CD4-positive, alpha-beta T cell (primary cell): ENCODE results near the gene C1QTNF9. TPM values are rescaled to one million over a fixed set of nuclear protein-coding genes. Genes with fewer than 3 reads are reported as not detected.
A peak's percentile ranks its signal among the peaks of the same experiment; 100 is the strongest.

Experiments used
- ATAC-seq: fragments of 200-7000 bp; cut with Tn5 transposase; one replicate; pipeline ENCODE4 v1.10.0; 2022; ENCODE audit warnings: mild to moderate bottlenecking; ENCODE audit not compliant: poor library complexity
- CTCF ChIA-PET: fragments of 350-600 bp; sonication (Branson Sonifier 250); formaldehyde crosslinking; loops from one replicate; lab custom pipeline; 2021; ENCODE audit warnings: antibody characterized with exemption, inconsistent platforms; lab: Charles Lee
- POLR2A ChIA-PET: fragments of 350-600 bp; sonication (Branson Sonifier 250); formaldehyde crosslinking; loops from one replicate; lab custom pipeline; 2021; ENCODE audit warnings: antibody characterized with exemption, inconsistent platforms; lab: Charles Lee
- DNase-seq, 14 experiments: peaks; one replicate each; pipeline ENCODE4 v3.0.0-alpha.2; 2013 to 2020; ENCODE audit warnings: mixed read lengths in 2 of 14
- H3K27ac ChIP-seq, 2 donors: one replicate each; pipeline versions ENCODE4 v1.5.1 to v1.7.0; 2013; ENCODE audit warnings: low read length in 2 of 2, low read depth in 1 of 2, mild to moderate bottlenecking in 1 of 2
- H3K27me3 ChIP-seq, 2 experiments: 1 replicate in 1 of 2; 2 replicates in 1 of 2; pipeline versions ENCODE4 v1.6.1 to v1.7.0; 2013; ENCODE audit warnings: low read length in 2 of 2, control low read depth in 1 of 2, mild to moderate bottlenecking in 1 of 2, moderate library complexity in 1 of 2; ENCODE audit not compliant: insufficient read depth in 2 of 2, control insufficient read depth in 1 of 2
- H3K36me3 ChIP-seq: one replicate; pipeline ENCODE4 v1.6.1; 2013; ENCODE audit warnings: low read length, control low read depth; ENCODE audit not compliant: insufficient read depth
- H3K4me1 ChIP-seq: one replicate; pipeline ENCODE4 v1.6.1; 2013; ENCODE audit warnings: low read length, control low read depth; ENCODE audit not compliant: insufficient read depth
- H3K4me3 ChIP-seq: one replicate; pipeline ENCODE4 v1.5.1; 2013; ENCODE audit warnings: mild to moderate bottlenecking, low read length, moderate library complexity
- H3K9me3 ChIP-seq, 2 experiments: 1 replicate in 1 of 2; 2 replicates in 1 of 2; pipeline versions ENCODE4 v1.6.1 to v1.7.0; 2013; ENCODE audit warnings: low read length in 2 of 2, mild to moderate bottlenecking in 2 of 2, control low read depth in 1 of 2, moderate library complexity in 1 of 2; ENCODE audit not compliant: control insufficient read depth in 1 of 2, insufficient read depth in 1 of 2
- H3K27ac Mint-ChIP-seq: one replicate; pipeline ENCODE4 v1.8.0; 2020; ENCODE audit warnings: mixed read lengths
- H3K27me3 Mint-ChIP-seq: one replicate; pipeline ENCODE4 v1.8.0; 2021; ENCODE audit warnings: mixed read lengths
- H3K36me3 Mint-ChIP-seq: one replicate; pipeline ENCODE4 v1.8.0; 2021; ENCODE audit warnings: low read depth, mixed read lengths
- H3K4me1 Mint-ChIP-seq: one replicate; pipeline ENCODE4 v1.8.0; 2021; ENCODE audit warnings: low read depth, mixed read lengths
- H3K4me3 Mint-ChIP-seq: one replicate; pipeline ENCODE4 v1.8.0; 2020; ENCODE audit warnings: mild to moderate bottlenecking, mixed read lengths
- H3K9me3 Mint-ChIP-seq: one replicate; pipeline ENCODE4 v1.8.0; 2020; ENCODE audit warnings: mixed read lengths
- CTCF ChIP-seq: fragments of 200-600 bp; IDR thresholded peaks from one replicate; pipeline ENCODE4 v1.8.0; 2022; ENCODE audit warnings: antibody characterized with exemption, mild to moderate bottlenecking
- intact Hi-C, 2 experiments: fragments of 100-400 bp; cut with DNase I in 1 of 2; cut with micrococcal nuclease in 1 of 2; formaldehyde crosslinking; loops; one replicate each; pipeline versions ENCODE4 v1.15.1 to v1.9.0; 2023 to 2025; cut with DNase I, micrococcal nuclease
- total RNA-seq, 174 experiments: library from RNA in 2 of 174; stranded (reverse) in 2 of 174; gene quantifications; one replicate each; pipeline ENCODE4 v1.2.3 and lab custom pipeline; 2021 to 2026

C1QTNF9 gene
- total RNA-seq, 2 experiments from 2014 or later = not detected

- ATAC-seq = no peak
- peaks cover 67% of the 10 kb centered on the region for H3K36me3 Mint-ChIP-seq
- peaks cover 60% of the 10 kb centered on the region for H3K36me3 ChIP-seq
- H3K9me3 Mint-ChIP-seq = no peaks in the 10 kb centered on the region
- H3K4me1 Mint-ChIP-seq = peaks cover 93% of the 10 kb centered on the region
- peak overlapping the region; percentile 97 for H3K27ac Mint-ChIP-seq
- intact Hi-C loops = loop anchor here (10.0 kb wide), 2 partner anchors 45 to 1005 kb away; partner anchors contain the start of gene MTMR6 (in 1 of the 2)
- H3K4me3 ChIP-seq = no peak overlapping the region
- TF ChIP-seq CTCF = no peak
- no peaks in the 10 kb centered on the region for H3K9me3 ChIP-seq
- H3K4me3 Mint-ChIP-seq = no peak overlapping the region
- H3K27me3 ChIP-seq = no peaks in the 10 kb centered on the region
- peak in 2 of 14 experiments; percentile 41 to 53 for DNase-seq
- H3K27me3 Mint-ChIP-seq = no peaks in the 10 kb centered on the region
- H3K27ac ChIP-seq = no peak overlapping the region
- ChIA-PET CTCF (interaction anchor here (0.6 to 1.2 kb wide), 4 partner anchors 8 to 15 kb away, joined by 3 to 4 read pairs (median 3); no protein-coding TSS in a partner anchor), POLR2A (interaction anchor here (1.1 to 2.8 kb wide), 2 partner anchors 15 to 51 kb away, joined by 3 to 7 read pairs; no protein-coding TSS in a partner anchor)
- H3K4me1 ChIP-seq = peaks cover 79% of the 10 kb centered on the region
These were observed 29.9 kb upstream of the C1QTNF9 start for GRCh38 chr13:24279327-24280110.

GRCh38 chr13:24280720-24281119, 28.7 kb upstream of the C1QTNF9 start:
- Mint-ChIP-seq H3K27me3 (no peaks in the 10 kb centered on the region), H3K4me1 (peaks cover 81% of the 10 kb centered on the region), H3K36me3 (peaks cover 76% of the 10 kb centered on the region), H3K9me3 (no peaks in the 10 kb centered on the region), H3K4me3 (no peak overlapping the region), H3K27ac (peak overlapping the region; percentile 97)
- CTCF ChIA-PET = interaction anchor here (1.0 kb wide), 1 partner anchor 46 kb away, joined by 3 read pairs; no protein-coding TSS in a partner anchor
- H3K27ac ChIP-seq = no peak overlapping the region
- POLR2A ChIA-PET = interaction anchor here (1.1 to 3.1 kb wide), 3 partner anchors 10 to 17 kb away, joined by 3 to 13 read pairs (median 7); no protein-coding TSS in a partner anchor
- no peak overlapping the region for H3K4me3 ChIP-seq
- peaks cover 71% of the 10 kb centered on the region for H3K36me3 ChIP-seq
- H3K4me1 ChIP-seq = peaks cover 67% of the 10 kb centered on the region
- intact Hi-C loops = loop anchor here in 1 of 2 experiments (10.0 kb wide), 1 partner anchor 46 kb away; no protein-coding TSS in a partner anchor
- TF ChIP-seq CTCF = no peak
- ATAC-seq = no peak
- H3K27me3 ChIP-seq = no peaks in the 10 kb centered on the region
- DNase-seq = peak in 2 of 14 experiments; percentile 31 to 58
- H3K9me3 ChIP-seq = no peaks in the 10 kb centered on the region

GRCh38 chr13:24281188-24282008, 28.0 kb upstream of the C1QTNF9 start:
- no peak for DNase-seq
- Histone ChIP-seq H3K27ac (peak overlapping the region in 1 of 2 donors; percentile 21), H3K27me3 (no peaks in the 10 kb centered on the region), H3K36me3 (peaks cover 77% of the 10 kb centered on the region), H3K4me1 (peaks cover 63% of the 10 kb centered on the region), H3K9me3 (no peaks in the 10 kb centered on the region), H3K4me3 (no peak overlapping the region)
- CTCF ChIA-PET = interaction anchor here (1.0 to 1.1 kb wide), 2 partner anchors 24 to 47 kb away, joined by 3 to 4 read pairs; no protein-coding TSS in a partner anchor
- intact Hi-C loops = loop anchor here in 1 of 2 experiments (10.0 kb wide), 1 partner anchor 47 kb away; no protein-coding TSS in a partner anchor
- no peak for ATAC-seq
- Mint-ChIP-seq H3K27me3 (no peaks in the 10 kb centered on the region), H3K27ac (peak overlapping the region; percentile 97), H3K36me3 (peaks cover 81% of the 10 kb centered on the region), H3K9me3 (no peaks in the 10 kb centered on the region), H3K4me1 (peaks cover 74% of the 10 kb centered on the region), H3K4me3 (no peak overlapping the region)
- POLR2A ChIA-PET = interaction anchor here (1.1 to 3.1 kb wide), 3 partner anchors 11 to 17 kb away, joined by 3 to 13 read pairs (median 7); no protein-coding TSS in a partner anchor
- no peak for TF ChIP-seq CTCF
